Testis (tissue), 2 donors: Measurements from ENCODE around the gene SND1.

ENCODE experiments used
- CTCF ChIP-seq, 3 experiments: fragments of 450-650 bp in 2 of 3; fragments of 200-600 bp in 1 of 3; sonication (generic) in 1 of 3; IDR thresholded peaks; one replicate each; pipeline ENCODE4 v1.5.1; 2016 to 2019; ENCODE audit warnings: antibody characterized with exemption in 3 of 3, mild to moderate bottlenecking in 2 of 3, moderate library complexity in 1 of 3
- POLR2A ChIP-seq: fragments of 450-650 bp; IDR thresholded peaks from one replicate; pipeline ENCODE4 v1.6.1; 2017; ENCODE audit warnings: antibody characterized with exemption, mild to moderate bottlenecking, moderate library complexity

- no peak for TF ChIP-seq CTCF (IDR thresholded peaks at IDR 0.05)
- TF ChIP-seq POLR2A, result no peak
Observed at GRCh38 chr7:128053991-128054390, 402.0 kb downstream of the SND1 start.
